ENCODE measurements around the gene MRPL44.

The MRPL44 gene

DNA sequence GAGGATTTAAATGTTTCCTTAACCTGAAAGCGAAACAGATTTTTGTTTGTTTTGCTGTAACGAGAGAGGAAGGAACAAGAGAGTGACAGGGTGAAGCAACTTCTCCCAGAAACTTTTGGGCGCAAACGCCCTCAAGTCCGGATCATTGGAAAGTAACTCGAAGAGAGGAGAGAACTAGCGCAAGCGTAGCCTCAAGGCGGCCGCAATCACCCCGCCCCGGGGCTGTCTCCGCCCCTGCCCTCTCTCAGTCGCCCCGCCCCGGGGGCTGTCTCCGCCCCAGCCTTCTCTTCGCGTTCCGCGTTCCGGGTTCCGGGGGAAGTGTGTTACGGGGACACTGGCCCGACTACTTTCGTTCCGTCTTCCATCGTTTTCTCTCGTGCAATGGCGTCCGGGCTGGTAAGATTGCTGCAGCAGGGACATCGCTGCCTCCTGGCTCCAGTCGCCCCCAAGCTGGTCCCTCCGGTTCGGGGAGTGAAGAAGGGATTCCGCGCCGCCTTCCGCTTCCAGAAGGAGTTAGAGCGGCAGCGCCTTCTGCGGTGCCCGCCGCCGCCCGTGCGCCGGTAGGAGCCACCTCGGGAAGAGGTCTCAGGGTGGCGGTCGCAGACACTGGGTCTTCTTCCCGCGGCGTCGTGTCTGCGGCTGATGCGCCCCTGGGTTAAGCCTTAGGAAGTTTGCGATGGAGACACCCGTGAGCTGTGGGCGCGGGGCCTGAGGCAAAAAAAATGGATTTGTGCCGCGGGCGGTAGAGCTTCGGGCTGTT lies at the start of gene MRPL44:
MRPL44 (plus strand) TSS at position 372 of the 760 bp plus-strand sequence; CDS start at position 382, 10 bp downstream.
- peak; percentile 45 for FAIRE-seq

- no peak for FAIRE-seq
Observed at GRCh38 chr2:223908304-223908998, 48.8 kb upstream of the MRPL44 start.

DNA sequence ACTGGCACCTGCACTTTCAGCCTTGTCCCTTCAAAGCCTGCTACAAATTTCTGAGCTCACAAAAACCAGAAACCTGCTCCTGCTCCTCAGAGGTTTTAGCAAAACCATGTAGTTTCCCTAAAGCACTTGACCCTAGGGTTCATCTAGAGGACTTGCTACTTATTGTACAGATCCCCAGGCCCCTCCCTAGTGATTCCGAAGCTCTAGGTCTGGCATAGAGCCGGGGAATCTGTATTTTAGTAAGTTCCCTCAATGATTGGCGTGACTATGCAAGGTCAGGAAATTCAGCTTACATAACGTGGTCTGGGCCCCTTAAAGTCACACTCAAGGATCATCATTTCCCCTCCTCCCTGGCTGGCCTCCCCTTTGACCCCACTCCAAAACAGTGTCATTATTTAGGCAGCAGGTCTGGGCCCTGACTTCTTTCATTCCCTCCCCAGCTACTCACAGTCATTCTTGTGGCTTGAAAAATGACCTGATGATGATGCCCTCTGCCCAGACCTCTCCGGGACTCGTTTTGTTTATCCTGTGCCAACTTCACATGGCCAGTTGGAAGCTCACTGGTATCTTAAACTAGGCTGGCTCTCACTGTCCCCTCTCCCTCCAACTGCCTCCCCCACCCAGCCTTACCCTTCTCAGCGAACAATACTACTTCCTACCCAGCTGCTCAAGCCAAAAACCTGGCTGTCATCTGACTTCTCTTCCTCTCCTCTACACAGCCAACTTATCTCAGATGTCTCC lies 48.1 kb upstream of the MRPL44 start:
- FAIRE-seq, result no peak

DNA sequence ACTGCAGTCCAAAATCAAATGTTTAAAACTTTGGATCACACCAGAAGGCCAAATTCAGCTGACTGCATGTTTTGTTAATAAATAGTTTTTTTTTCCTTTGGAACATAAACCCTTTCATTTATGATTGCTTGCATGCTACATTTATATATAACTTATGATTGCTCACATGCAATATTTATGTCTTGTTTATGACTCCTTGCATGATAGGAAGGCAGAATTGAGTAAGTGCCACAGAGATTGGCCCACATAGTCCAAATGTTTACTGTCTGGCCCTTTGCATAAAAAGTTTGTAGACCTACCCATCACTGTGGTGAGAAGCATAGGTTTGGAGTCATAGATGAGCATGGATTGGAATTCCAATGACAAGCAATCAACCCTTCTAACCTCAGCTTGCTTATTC lies 42.9 kb upstream of the MRPL44 start:
- no peak for FAIRE-seq

DNA sequence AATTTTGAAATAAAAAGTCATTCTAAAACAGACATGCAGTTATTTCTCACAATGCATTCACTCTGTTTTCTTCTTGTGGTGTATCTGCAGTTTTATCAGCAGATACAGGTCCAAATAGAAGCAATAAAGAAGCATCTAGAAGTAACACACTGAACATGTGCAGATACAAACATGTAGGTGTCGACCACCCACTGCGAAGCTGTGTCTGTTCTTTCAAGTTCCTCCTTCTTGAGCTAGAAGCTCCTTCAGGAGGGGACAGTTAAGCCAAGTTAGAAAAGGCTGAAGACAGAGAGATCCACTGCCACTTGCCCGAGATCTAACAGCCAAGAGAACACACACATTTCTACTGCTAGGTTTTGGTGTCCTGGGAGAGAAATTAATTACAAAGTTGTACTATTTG lies 42.2 kb upstream of the MRPL44 start:
- no peak for FAIRE-seq

DNA sequence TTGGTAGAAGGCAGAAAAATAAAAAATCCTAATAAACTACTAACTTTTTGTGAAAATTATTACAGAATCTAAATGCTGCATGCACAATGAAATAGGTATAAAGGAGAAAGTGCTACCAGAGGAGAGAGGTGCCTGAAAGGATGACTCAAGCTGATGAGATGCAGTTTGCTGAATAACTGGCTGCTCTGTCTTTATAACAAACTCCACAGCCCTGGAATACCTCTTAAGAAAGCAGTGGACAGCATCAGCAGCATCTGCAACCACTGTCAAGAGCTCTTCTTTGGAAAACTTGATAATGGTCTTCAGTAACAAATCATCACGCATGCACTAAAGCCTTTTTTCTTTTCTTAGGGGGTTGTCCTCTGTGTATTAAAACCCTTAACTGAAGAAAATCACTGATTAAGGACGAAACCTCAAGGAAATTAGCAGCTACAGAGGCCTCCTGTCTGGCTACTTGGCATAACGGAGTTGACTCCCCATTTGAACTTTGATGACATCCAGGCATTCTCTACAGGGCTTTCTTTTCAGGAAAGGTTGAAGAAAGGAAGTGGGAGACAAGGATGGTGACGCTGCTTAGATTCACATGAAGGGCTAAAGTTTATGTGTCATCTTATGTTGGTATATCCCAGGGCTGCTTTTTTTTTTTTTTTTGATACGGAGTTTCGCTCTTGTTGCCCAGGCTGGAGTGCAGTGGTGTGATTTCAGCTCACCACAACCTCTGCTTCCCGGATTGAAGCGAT lies 40.9 kb upstream of the MRPL44 start:
- no peak for FAIRE-seq

DNA sequence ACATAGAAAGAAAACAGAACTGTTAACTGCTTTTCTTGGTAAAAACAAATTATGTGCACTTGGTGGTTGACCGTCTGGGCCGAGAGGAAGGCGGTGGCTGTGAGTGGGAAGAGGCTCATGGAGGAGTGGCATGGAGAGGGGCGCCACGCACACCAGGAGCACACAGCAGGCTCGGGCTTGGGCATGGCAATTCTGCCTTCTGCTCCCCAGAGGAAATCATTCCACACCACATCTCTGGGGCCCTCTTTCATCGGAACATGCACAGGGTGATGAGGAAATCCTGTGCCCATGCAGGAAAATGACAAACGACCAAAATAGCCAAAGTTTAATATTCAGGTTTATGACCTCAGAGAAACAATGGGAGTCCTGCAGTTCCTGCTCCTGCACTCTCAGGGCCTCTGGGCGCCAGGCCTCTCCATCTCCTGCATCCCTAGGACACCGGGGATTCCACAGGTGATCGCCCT lies 38.6 kb upstream of the MRPL44 start:
- FAIRE-seq, result no peak

DNA sequence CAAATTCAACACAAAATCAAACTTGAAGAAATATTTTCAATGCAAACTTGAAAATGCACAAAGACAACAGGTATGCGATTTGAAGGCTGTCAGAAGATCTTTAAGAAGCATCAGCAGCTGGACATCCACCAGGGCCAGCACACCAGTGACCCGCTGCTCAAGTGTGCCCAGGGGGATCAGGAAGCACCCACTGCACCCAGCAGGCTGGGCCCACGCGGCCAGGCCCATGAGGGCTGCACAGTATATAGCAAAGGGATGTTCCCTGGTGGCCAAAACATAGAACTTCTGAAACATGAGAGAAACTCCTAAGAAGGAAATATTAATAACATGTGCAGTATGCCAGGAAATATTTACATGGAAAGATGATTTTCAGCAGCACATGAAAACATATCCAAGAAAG lies 37.2 kb upstream of the MRPL44 start:
- no peak for FAIRE-seq

GRCh38 chr2:223921204-223921603 lies 36.1 kb upstream of the MRPL44 start:
- FAIRE-seq, result no peak

DNA sequence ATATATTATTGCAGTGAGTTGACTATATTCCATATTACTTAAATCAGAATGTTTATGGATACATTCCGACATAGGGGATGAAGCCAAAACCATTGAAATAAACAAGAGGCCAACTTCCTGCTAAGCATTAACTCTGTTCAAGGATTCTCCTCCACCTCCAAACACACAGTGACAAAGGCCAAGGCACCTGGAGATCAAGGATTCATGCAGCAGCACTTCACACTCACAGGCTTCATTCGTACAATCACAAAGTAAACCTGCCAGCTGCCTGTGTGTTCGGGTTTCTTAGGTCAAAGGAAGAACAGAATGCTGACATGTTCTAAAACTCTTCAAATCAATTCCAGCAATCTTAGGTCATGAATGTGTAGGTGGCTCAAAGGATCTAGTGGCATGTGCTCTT lies 35.0 kb upstream of the MRPL44 start:
- FAIRE-seq, result no peak

GRCh38 chr2:223923976-223924375 lies 33.3 kb upstream of the MRPL44 start:
- FAIRE-seq, result no peak

DNA sequence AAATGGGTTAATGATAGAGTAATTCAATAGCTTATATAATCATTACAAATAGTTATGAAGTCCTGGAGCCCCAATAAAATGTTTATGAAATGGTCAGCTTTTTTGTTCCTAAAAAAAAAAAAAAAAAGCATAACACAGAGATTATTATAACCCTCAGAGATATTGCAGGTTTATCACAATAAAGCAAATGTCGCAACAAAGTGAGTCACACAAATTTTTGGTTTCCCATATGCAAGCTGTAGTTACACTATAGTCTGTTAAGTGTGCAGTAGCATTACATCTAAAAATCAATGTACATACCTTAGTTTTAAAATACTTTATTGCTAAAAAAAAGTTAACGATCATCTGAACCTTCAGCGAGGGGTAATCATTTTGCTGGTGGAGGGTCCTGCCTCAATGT lies 32.2 kb upstream of the MRPL44 start:
- FAIRE-seq, result no peak

DNA sequence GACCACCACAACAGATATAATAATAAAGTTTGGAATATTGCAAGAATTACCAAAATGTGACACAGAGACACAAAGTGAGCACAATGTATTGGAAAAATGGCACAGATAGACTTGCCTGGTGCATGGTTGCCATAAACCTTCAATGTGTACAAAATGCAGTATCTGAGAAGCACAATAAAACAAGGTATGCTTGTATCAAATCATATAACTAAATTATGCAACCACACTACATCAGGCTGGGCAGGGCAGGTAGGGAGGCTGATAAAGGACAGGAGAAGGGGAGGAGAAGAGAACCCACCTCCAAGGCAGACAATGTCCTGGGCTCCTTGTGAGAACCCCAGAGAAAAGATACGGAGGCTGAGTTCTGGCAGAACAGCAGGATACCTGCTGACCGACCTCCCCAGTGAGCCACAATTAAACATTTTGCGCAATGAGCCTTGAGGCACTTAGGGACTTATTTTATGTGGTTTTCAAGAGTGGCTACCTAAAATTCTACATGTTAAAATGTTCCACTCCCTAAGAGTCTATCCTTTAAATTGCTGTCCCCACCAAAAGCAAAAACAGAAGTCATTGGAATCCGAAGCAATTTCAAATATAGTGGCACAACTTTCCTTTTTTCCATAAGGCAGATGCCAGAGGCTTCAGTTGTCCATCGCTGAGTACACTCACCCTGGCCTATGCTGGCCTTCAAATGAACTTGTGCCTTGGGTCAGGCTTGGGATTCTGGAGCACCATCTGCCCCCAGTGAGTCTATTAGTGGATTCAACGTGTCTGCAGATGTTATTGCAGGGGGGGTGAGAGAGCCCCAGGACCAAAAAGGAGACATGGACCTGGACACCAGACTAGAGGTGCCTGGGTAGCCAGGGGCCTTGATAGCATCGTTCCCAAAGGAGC lies 28.9 kb upstream of the MRPL44 start:
- FAIRE-seq, result no peak

- no peak for FAIRE-seq
Observed at GRCh38 chr2:223929571-223930102, 27.6 kb upstream of the MRPL44 start.

DNA sequence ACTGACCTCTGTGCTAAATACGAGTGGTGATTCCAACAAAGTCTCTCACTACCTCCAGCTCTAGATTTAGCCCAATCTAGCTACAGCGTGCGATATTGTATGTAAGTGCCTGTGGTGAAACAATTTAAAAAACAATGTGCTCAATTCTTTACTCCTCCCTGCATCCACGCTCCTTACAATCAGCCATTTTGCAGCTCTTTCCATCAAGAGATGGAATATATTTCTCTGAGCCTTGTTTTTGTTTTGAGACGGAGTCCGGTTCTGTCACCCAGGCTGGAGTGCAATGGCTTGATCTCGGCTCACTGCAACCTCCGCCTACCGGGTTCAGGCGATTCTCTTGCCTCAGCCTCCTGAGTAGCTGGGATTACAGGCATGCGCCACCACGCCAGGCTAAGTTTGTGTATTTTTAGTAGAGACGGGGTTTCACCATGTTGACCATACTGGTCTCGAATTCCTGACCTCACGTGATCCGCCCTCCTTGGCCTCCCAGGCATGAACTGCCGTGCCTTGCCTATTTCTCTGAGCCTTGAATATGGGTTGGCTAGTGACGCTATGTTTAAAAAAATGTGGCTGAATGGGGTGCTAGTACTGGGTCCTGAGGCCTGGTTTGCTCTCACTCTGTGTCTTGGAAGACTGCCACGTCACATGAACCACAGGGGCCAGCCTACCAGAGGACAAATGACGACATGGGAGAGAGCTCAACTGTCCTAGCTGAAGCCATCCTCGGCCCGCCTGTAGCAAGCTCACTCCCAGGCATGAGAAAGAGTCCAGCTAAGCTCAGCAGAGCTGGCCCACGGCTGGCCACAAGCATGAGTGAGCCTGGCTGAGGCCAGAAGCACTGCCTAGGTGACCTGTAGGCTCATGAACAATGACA lies 26.9 kb upstream of the MRPL44 start:
- FAIRE-seq, result no peak

DNA sequence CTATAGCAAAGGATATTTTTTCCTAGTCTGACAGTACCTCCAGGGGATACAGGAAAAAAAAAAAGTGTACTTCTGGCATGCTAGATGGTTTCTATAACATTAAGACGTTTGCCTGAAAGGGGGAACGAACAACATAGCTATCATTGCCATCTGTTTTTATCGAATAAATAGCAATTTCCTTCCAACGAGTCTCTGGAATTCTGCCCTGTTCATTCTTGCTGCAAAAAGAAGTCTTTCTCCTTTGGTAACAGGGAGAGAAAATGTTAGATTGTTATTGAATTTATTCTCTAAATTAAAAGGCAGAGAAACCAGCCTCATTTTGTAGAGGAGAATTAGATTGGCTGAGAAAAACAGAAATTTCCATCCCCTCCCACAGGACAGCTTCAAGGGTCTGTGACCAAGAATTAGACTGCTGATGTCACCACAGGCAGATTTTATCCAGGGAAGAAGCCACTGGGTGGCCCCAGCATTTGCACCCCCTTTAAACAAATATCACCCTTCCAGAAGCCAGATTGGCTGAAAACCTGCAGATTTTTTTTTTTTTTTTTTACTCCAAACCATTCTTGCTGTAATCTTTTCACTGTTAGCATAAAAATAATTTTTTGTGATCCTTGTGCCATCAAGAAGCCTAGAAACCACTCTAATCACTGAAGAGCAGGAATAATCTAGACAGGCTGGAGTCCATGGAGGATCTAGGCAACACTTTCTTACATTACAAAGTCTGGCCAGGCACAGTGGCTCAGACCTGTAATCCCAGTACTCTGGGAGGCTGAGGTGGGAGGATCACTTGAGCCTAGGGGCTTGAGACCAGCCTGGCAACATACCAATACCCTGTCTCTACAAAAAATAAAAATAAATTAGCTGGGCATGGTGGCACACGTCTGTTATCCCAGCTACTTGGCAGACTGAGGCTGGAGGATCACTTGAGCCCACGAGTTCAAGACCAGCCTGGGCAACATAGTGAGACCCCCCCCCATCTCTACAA lies 24.2 kb upstream of the MRPL44 start:
- no peak for FAIRE-seq

DNA sequence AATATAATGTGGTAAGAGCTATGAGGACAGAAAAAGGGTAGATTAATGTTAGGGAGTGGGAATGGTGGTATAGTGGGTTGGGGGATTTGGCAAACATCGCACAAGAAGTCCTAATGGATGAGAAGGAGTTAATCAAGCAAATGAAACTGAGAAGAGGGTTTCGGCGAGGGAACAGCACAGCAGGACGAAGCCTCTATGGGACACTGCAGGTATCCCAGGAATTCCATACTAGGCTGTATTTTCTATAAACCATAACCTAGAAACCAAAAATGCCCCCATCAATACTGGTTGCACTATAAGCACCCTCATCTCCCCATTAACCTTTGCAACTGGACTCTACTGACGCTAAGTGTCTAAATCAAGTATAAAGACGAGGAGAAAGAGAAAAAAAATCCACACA lies 22.4 kb upstream of the MRPL44 start:
- FAIRE-seq, result no peak

DNA sequence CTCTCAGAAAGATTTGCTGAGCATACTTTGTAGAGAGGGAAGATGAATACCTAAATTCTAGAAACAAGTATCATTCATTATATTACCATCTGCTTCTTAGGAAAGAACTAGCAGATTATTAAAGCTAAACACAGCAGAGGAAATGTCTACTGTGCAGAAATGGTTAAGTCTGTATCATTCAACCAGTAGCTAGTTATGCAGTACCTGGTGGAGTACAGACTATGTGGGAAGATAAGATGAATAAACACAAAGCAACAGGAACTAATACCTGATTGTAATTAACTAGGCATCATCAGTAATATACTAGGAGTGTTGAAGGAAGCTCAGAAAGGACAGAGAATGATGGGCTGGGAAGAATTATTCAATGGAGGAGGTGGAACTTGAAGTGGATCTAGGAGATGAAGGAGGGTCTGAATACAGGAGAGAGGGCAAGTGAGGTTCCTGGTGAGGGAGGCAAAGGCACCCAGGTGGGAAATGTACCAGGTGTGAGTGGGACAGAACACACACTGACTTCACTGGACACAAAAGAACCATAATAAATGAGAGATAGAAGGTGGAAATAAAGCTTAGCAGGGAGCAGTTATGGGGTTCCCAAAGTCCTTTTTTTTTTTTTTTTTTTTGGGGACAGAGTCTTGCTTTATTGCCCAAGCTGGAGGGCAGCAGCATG lies 21.7 kb upstream of the MRPL44 start:
- no peak for FAIRE-seq

Measured in colon (tissue), 2 donors.